K562 (cell line): ENCODE results near the gene DOLPP1. TPM values are rescaled to one million over a fixed set of nuclear protein-coding genes. Genes with fewer than 3 reads are reported as not detected.

Source experiments
- ATAC-seq: fragments of 200-7000 bp; cut with Tn5 transposase; 3 replicates; pipeline ENCODE4 v1.9.1; 2020; ENCODE audit warnings: moderate library complexity
- BruUV-seq: library from RNA; stranded (reverse); fragments of 400-500 nt; replicated peaks from 2 replicates; lab custom pipeline; 2021; lab: Mats Ljungman, UMichigan
- CTCF ChIA-PET: fragments of 300-600 bp; formaldehyde crosslinking; extraction: SDS; loops from one replicate; lab custom pipeline; 2021; ENCODE audit warnings: low intra/inter-chr PET ratio; lab: Yijun Ruan, JAX
- POLR2A ChIA-PET: fragments of 300-600, 350-650 bp; sonication (Branson Sonifier 250); formaldehyde crosslinking; extraction: SDS; loops from one replicate; lab custom pipeline; 2021; ENCODE audit warnings: antibody characterized with exemption, inconsistent platforms; lab: Yijun Ruan, JAX
- DNase-seq, 4 experiments: peaks; one replicate each; pipeline versions ENCODE4 v3.0.0 to v3.0.0-alpha.2; 2011 to 2018; ENCODE audit warnings: low spot score in 3 of 4, mixed read lengths in 3 of 4; ENCODE audit errors: extremely low read depth in 1 of 4
- FAIRE-seq: peaks from 2 replicates; lab custom pipeline; 2011; peaks lifted over from hg19 to GRCh38; lab: Jason Lieb, UNC
- H2AFZ ChIP-seq: 2 replicates; pipeline ENCODE4 v1.6.0; 2011; ENCODE audit warnings: low read depth, low read length, control low read depth, inconsistent platforms
- H3K27ac ChIP-seq: fragments of 200-600 bp; 3 replicates; pipeline ENCODE4 v1.8.0; 2011; ENCODE audit warnings: low read depth, mild to moderate bottlenecking, control low read depth, inconsistent platforms, low read length, moderate library complexity, mixed read lengths; ENCODE audit errors: extremely low read depth
- H3K27me3 ChIP-seq, 2 experiments: fragments of 300-600 bp in 1 of 2; 2 replicates in 1 of 2; 3 replicates in 1 of 2; pipeline versions ENCODE4 v1.6.0 to v1.8.0; 2011; ENCODE audit warnings: inconsistent platforms in 2 of 2, low read length in 2 of 2, mild to moderate bottlenecking in 1 of 2, mixed read lengths in 1 of 2, moderate library complexity in 1 of 2; ENCODE audit not compliant: control insufficient read depth in 2 of 2, insufficient read depth in 2 of 2
- H3K36me3 ChIP-seq: fragments of 300-600 bp; 3 replicates; pipeline ENCODE4 v1.8.0; 2011; ENCODE audit warnings: mild to moderate bottlenecking, low read length, inconsistent platforms; ENCODE audit not compliant: control insufficient read depth, insufficient read depth
- H3K4me1 ChIP-seq, 2 experiments: fragments of 200-600 bp in 1 of 2; replicated peaks in 1 of 2; 2 replicates in 1 of 2; 3 replicates in 1 of 2; pipeline versions ENCODE4 v1.5.1 to v1.8.0; 2011; ENCODE audit warnings: inconsistent platforms in 2 of 2, low read length in 2 of 2, mild to moderate bottlenecking in 1 of 2, mixed read lengths in 1 of 2, moderate library complexity in 1 of 2; ENCODE audit not compliant: control insufficient read depth in 2 of 2, insufficient read depth in 2 of 2
- H3K4me2 ChIP-seq: 2 replicates; pipeline ENCODE4 v1.6.1; 2011; ENCODE audit warnings: low read length, control low read depth, inconsistent platforms, mixed read lengths; ENCODE audit not compliant: insufficient read depth
- H3K4me3 ChIP-seq: fragments of 200-600 bp; sonication (generic), shearing (Covaris generic); 2 replicates; pipeline ENCODE4 v1.5.1; 2016; ENCODE audit warnings: control low read depth, inconsistent platforms
- H3K79me2 ChIP-seq: fragments of 200-600 bp; 3 replicates; pipeline ENCODE4 v1.8.0; 2011; ENCODE audit warnings: low read length, inconsistent platforms; ENCODE audit not compliant: control insufficient read depth, insufficient read depth
- H3K9ac ChIP-seq, 2 experiments: 2 replicates each; pipeline versions ENCODE4 v1.6.0 to v1.6.1; 2011; ENCODE audit warnings: low read depth in 2 of 2, low read length in 2 of 2, control low read depth in 1 of 2, inconsistent platforms in 1 of 2, mild to moderate bottlenecking in 1 of 2, mixed read lengths in 1 of 2; ENCODE audit not compliant: insufficient read depth in 1 of 2
- H3K9me1 ChIP-seq: one replicate; pipeline ENCODE4 v1.6.0; 2011; ENCODE audit warnings: inconsistent platforms, mild to moderate bottlenecking, low read length, moderate library complexity; ENCODE audit not compliant: control insufficient read depth, insufficient read depth
- H3K9me3 ChIP-seq: replicated peaks from 2 replicates; pipeline ENCODE4 v1.5.1; 2011; ENCODE audit warnings: low read depth, low read length, inconsistent platforms; ENCODE audit not compliant: control insufficient read depth, insufficient read depth
- H4K20me1 ChIP-seq: replicated peaks from 2 replicates; pipeline ENCODE4 v1.6.1; 2011; ENCODE audit warnings: low read length, inconsistent platforms, mixed read lengths; ENCODE audit not compliant: control insufficient read depth, insufficient read depth
- BRF1 ChIP-seq: IDR thresholded peaks from 3 replicates; pipeline ENCODE4 v1.6.1; 2011; ENCODE audit warnings: borderline replicate concordance, mild to moderate bottlenecking; ENCODE audit not compliant: insufficient read length; ENCODE audit errors: extremely low read depth
- HDAC6 ChIP-seq: IDR thresholded peaks from 2 replicates; pipeline ENCODE4 v1.6.1; 2012; ENCODE audit warnings: low read depth, mild to moderate bottlenecking, control low read depth, inconsistent platforms, low read length, moderate library complexity
- HDGF ChIP-seq: fragments of 450-650 bp; IDR thresholded peaks from 2 replicates; pipeline ENCODE4 v1.6.1; 2016
- L3MBTL2 ChIP-seq: fragments of 450-650 bp; IDR thresholded peaks from 2 replicates; pipeline ENCODE4 v1.6.1; 2016; ENCODE audit warnings: mild to moderate bottlenecking, moderate library complexity
- PCBP1 ChIP-seq: fragments of 200-400 bp; formaldehyde crosslinking; IDR thresholded peaks from 2 replicates; pipeline ENCODE4 v1.6.1; 2018; ENCODE audit warnings: mild to moderate bottlenecking, low read depth, low read length; ENCODE audit not compliant: poor library complexity, severe bottlenecking
- RAD21 ChIP-seq, 2 experiments: fragments of 250-450 bp in 1 of 2; fragments of 450-650 bp in 1 of 2; sonication (Bioruptor Pico) in 1 of 2; formaldehyde crosslinking in 1 of 2; IDR thresholded peaks in 1 of 2; conservative IDR thresholded peaks in 1 of 2; 2 replicates each; pipeline versions ENCODE4 v1.4.0 to v1.8.0; 2020 to 2022; ENCODE audit warnings: mild to moderate bottlenecking in 2 of 2, moderate library complexity in 1 of 2
- SMARCA4 ChIP-seq: fragments of 450-650 bp; IDR thresholded peaks from 2 replicates; pipeline ENCODE4 v1.6.1; 2016
- TOE1 ChIP-seq, 2 experiments: fragments of 450-650 bp in 1 of 2; sonication (generic) in 1 of 2; formaldehyde crosslinking in 1 of 2; IDR thresholded peaks; 2 replicates each; pipeline versions ENCODE4 v1.7.1 to v1.8.0; 2016 to 2022; ENCODE audit warnings: borderline replicate concordance in 2 of 2, mild to moderate bottlenecking in 2 of 2, antibody characterized with exemption in 1 of 2, inconsistent platforms in 1 of 2, low read depth in 1 of 2, missing genetic modification reagents in 1 of 2, moderate library complexity in 1 of 2
- ZC3H4 ChIP-seq: sonication (generic); formaldehyde crosslinking; IDR thresholded peaks from 2 replicates; pipeline ENCODE4 v1.9.0; 2021; ENCODE audit warnings: missing genetic modification reagents, borderline replicate concordance
- ZNF354B ChIP-seq: fragments of 250-450 bp; sonication (Bioruptor Pico); IDR thresholded peaks from 2 replicates; pipeline ENCODE4 v1.4.0; 2020
- WGBS: fragments of 100-300 bp; shearing (Covaris generic); methylation state at CpG from one replicate; pipeline ENCODE4 v1.1.6; 2016; ENCODE audit warnings: low coverage, mixed read lengths; ENCODE audit not compliant: insufficient coverage; ENCODE audit errors: missing lambda C conversion rate; 5-methylcytosine and 5-hydroxymethylcytosine counted together
- in situ Hi-C: fragments of 300-500 bp; cut with MboI; formaldehyde crosslinking; loops from 4 replicates; pipeline ENCODE4 v1.15.0; 2018; ENCODE audit warnings: inconsistent platforms, mixed read lengths
- intact Hi-C: fragments of 100-400 bp; cut with micrococcal nuclease; formaldehyde crosslinking; loops from 2 replicates; pipeline ENCODE4 v1.14.2; 2022
- polyA plus RNA-seq, 8 experiments: library from polyadenylated mRNA; depleted of rRNA in 4 of 8; stranded (reverse) in 5 of 8; unstranded in 3 of 8; fragments of >200 nt; fragmentation: Nextera tagmentation in 2 of 8; fragmentation: Illumina TruSeq in 1 of 8; extraction: Ambion mirVana in 2 of 8; extraction: Trizol in 1 of 8; gene quantifications; 2 replicates each; pipeline versions ENCODE4 v1.2.1 to v1.2.3, GENCODE V29; 2011 to 2014; ENCODE audit warnings: inconsistent platforms in 1 of 8, missing spikeins in 1 of 8
- total RNA-seq, 7 experiments: library from RNA; depleted of rRNA in 6 of 7; stranded (reverse); fragments of >200 nt in 6 of 7; fragmentation: Illumina TruSeq in 2 of 7; extraction: Trizol in 2 of 7; gene quantifications; 2 replicates each; pipeline versions ENCODE4 v1.2.1 to v1.2.3, GENCODE V29; 2011 to 2021; ENCODE audit warnings: low replicate concordance in 1 of 7
- TF ChIP-seq, protein P1 (sequence below): IDR thresholded peaks from 2 replicates; pipeline ENCODE4 v1.6.1; 2011; ENCODE audit warnings: borderline replicate concordance, low read depth, mild to moderate bottlenecking, moderate library complexity, low read length; ENCODE audit not compliant: insufficient read depth, poor library complexity, severe bottlenecking
- TF ChIP-seq, protein P2 (sequence below), 2 experiments: IDR thresholded peaks; 2 replicates each; pipeline ENCODE4 v1.6.1; 2011; ENCODE audit warnings: borderline replicate concordance in 1 of 2, control low read depth in 1 of 2, low read depth in 1 of 2, low read length in 1 of 2, mild to moderate bottlenecking in 1 of 2, mixed read lengths in 1 of 2, moderate library complexity in 1 of 2; ENCODE audit not compliant: insufficient read depth in 1 of 2, insufficient read length in 1 of 2, poor library complexity in 1 of 2, severe bottlenecking in 1 of 2; ENCODE audit errors: extremely low read depth in 1 of 2
- TF ChIP-seq, protein P3 (sequence below), 3 experiments: IDR thresholded peaks in 2 of 3; conservative IDR thresholded peaks in 1 of 3; 2 replicates each; pipeline ENCODE4 v1.5.1; 2011 to 2012; ENCODE audit warnings: low read length in 3 of 3, mild to moderate bottlenecking in 3 of 3, control low read depth in 2 of 3, improper control_type of control experiment in 1 of 3, inconsistent platforms in 1 of 3, low read depth in 1 of 3, mixed read lengths in 1 of 3, moderate library complexity in 1 of 3; ENCODE audit not compliant: insufficient read depth in 2 of 3

DOLPP1 gene
- total and polyA plus RNA-seq, 9 of the 15 experiments (the other 6 are each of a cell fraction or from before 2014, with no cell fraction given): 3.0 to 39.8 (median 30.5) TPM

DNA sequence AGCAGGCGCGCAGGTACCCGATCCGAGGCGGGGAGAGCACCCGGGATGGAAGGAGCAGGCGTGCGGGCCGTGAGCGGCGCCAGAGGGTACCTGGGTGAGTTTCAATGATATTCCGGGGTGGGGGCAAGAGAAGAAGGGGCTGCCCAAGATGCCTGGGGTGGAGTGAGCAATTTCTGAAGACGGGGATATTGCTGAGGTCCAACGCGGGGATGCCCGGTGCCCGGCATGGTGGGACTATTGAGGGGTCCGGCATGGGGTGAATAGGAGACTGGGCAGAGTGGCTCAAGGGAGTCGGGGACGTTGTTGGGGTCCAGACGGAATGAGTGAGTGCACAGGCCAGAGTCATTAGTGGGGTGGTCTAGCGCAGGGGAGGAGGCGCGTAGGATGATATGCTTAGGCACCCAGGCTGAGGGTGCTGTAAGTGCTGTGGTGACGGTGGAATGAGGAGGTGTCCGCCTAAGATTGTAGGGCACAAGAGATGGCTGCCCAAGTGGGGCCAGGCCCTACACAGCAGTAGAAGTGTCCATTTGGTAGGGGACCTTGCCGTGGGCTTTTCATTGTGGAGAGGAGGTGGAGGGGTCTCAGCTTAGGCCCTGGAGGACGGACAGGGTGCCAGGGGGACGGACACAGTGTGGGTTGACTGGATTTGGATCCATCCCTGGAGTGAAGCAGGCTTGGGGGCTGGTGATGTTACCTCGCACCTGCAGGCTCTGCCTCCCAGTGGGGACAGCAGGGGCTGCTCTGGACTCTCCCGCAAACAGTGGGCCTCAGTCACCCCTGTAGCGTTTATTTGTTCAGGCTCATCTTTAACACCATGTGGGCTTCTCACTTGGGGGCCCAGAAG, 43.8 kb upstream of the DOLPP1 start:
- in situ Hi-C loops (no loop called here), intact Hi-C loops (loop anchor here (1.0 to 5.0 kb wide), 2 partner anchors 32 to 45 kb away; partner anchors contain the start of gene DOLPP1)
- peak overlapping the region; percentile 73 for H3K4me3 ChIP-seq
- no peaks in the 10 kb centered on the region for H3K9me3 ChIP-seq
- BruUV-seq: no TSS peak
- FAIRE-seq: no peak
- no peak overlapping the region for H2AFZ ChIP-seq
- H3K4me2 ChIP-seq: peak overlapping the region; percentile 98
- ChIA-PET CTCF (interaction anchor here (0.6 to 0.7 kb wide), 2 partner anchors 219 to 438 kb away, joined by 3 to 5 read pairs; partner anchors contain the start of gene ENDOG), POLR2A (interaction anchor here (0.6 to 1.5 kb wide), 8 partner anchors 10 to 141 kb away, joined by 3 to 6 read pairs (median 4); no protein-coding TSS in a partner anchor)
- H3K36me3 ChIP-seq: peaks cover 25% of the 10 kb centered on the region; the same call in 2 of the 3 replicates
- WGBS: under 1% methylated on average over 28 of the region's 32 CpGs
- peaks cover 49% of the 10 kb centered on the region for H3K79me2 ChIP-seq
- peak overlapping the region; percentile 26; the same call in 2 of the 3 replicates for H3K27ac ChIP-seq
- H3K9ac ChIP-seq: peak overlapping the region; percentile 67 to 94
- H3K4me1 ChIP-seq: peaks cover 44 to 67% of the 10 kb centered on the region in 2 experiments
- no peaks in the 10 kb centered on the region; the same call in 1 of the 2 replicates for H4K20me1 ChIP-seq
- no peaks in the 10 kb centered on the region for H3K27me3 ChIP-seq
- peaks cover 4% of the 10 kb centered on the region for H3K9me1 ChIP-seq
- peak; percentile 23 to 47 (median 30) for DNase-seq
- ATAC-seq: peak; percentile 37
- TF ChIP-seq, protein P1, sequence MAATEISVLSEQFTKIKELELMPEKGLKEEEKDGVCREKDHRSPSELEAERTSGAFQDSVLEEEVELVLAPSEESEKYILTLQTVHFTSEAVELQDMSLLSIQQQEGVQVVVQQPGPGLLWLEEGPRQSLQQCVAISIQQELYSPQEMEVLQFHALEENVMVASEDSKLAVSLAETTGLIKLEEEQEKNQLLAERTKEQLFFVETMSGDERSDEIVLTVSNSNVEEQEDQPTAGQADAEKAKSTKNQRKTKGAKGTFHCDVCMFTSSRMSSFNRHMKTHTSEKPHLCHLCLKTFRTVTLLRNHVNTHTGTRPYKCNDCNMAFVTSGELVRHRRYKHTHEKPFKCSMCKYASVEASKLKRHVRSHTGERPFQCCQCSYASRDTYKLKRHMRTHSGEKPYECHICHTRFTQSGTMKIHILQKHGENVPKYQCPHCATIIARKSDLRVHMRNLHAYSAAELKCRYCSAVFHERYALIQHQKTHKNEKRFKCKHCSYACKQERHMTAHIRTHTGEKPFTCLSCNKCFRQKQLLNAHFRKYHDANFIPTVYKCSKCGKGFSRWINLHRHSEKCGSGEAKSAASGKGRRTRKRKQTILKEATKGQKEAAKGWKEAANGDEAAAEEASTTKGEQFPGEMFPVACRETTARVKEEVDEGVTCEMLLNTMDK: peak; percentile 75
- TF ChIP-seq L3MBTL2 (peak; percentile 46), PCBP1 (no peak), HDAC6 (no peak), SMARCA4 (no peak), BRF1 (no peak), TOE1 (IDR thresholded peaks at IDR 0.05; ENCODE audit: borderline replicate concordance) (no peak), TOE1 (CRISPR knock-in tag; IDR thresholded peaks at IDR 0.05; ENCODE audit: borderline replicate concordance, low read depth) (no peak), ZNF354B (CRISPR knock-in tag) (no peak), ZC3H4 (CRISPR knock-in tag) (0 out of 2 replicates have a peak, but pooled peaks have one; percentile 74), RAD21 (CRISPR knock-in tag; conservative IDR thresholded peaks at IDR 0.05 in 1 of 2, IDR thresholded peaks at IDR 0.05 in 1 of 2) (0 out of 4 replicates have a peak, but pooled peaks of 1 of the 2 experiments have one; percentile 17), HDGF (peak; percentile 28; the same call in 1 of the 2 replicates)
- TF ChIP-seq, protein P2, sequence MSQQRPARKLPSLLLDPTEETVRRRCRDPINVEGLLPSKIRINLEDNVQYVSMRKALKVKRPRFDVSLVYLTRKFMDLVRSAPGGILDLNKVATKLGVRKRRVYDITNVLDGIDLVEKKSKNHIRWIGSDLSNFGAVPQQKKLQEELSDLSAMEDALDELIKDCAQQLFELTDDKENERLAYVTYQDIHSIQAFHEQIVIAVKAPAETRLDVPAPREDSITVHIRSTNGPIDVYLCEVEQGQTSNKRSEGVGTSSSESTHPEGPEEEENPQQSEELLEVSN (IDR thresholded peaks at IDR 0.05; ENCODE audit: borderline replicate concordance in 1 of 2, extremely low read depth in 1 of 2, insufficient read depth in 1 of 2, insufficient read length in 1 of 2, low read depth in 1 of 2, low read length in 1 of 2, poor library complexity in 1 of 2, severe bottlenecking in 1 of 2): peak; percentile 43 to 74
- TF ChIP-seq, protein P3, sequence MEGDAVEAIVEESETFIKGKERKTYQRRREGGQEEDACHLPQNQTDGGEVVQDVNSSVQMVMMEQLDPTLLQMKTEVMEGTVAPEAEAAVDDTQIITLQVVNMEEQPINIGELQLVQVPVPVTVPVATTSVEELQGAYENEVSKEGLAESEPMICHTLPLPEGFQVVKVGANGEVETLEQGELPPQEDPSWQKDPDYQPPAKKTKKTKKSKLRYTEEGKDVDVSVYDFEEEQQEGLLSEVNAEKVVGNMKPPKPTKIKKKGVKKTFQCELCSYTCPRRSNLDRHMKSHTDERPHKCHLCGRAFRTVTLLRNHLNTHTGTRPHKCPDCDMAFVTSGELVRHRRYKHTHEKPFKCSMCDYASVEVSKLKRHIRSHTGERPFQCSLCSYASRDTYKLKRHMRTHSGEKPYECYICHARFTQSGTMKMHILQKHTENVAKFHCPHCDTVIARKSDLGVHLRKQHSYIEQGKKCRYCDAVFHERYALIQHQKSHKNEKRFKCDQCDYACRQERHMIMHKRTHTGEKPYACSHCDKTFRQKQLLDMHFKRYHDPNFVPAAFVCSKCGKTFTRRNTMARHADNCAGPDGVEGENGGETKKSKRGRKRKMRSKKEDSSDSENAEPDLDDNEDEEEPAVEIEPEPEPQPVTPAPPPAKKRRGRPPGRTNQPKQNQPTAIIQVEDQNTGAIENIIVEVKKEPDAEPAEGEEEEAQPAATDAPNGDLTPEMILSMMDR (IDR thresholded peaks at IDR 0.05 in 2 of 3, conservative IDR thresholded peaks at IDR 0.05 in 1 of 3; ENCODE audit: insufficient read depth in 2 of 3, low read depth in 1 of 3, low read length in 3 of 3): peak in 2 of 3 experiments; percentile 8 to 27; a peak in 2 of 6 replicates
